Measurements from ENCODE around the gene TMSB4Y. TPM values are rescaled to one million over a fixed set of nuclear protein-coding genes. Genes with fewer than 3 reads are reported as not detected.

Gene TMSB4Y
- not detected for total RNA-seq
- long read RNA-seq = 0 reads

DNA sequence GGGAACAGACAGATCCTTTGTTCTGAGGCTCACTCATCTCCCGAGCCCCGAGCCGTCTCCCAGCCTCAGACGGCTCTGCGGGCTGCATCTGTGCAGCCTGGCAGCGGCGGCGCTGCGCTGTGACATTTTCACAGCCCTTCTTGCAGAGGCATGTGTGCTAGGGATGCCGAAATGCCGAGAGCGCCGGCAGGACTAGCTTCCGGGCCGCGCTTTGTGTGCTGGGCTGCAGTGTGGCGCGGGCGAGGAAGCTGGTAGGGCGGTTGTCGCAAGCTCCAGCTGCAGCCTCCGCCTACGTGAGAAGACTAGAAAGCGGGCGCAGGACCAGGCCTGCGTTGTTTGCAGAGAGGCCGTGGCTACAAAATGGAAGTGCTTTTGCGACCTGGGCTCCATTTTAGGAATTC lies at the start of gene TMSB4Y:
Gene TMSB4Y (plus strand): TSS at position 332 of the 401 bp plus-strand sequence.
- no peak for DNase-seq (ENCODE audit: low spot score)

DNA sequence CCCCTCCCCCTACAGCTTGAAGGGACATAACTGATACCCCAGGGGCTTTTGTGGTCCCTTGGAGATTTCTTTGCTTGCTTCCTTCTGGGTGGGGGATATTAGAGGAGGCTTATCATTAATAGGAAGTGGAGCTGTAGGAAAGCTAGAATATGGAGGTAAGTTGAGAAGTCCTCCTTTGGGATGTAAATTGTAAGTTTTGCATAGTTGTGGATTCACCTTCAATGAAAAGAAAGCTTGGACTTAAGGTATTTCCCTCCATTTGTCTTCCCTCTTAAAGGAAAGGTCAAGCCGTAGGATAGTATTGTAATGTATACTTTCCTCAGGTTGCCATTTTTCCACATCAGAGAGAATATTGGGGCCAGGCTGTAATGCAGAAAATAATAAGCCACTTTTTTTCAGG lies 39.5 kb upstream of the TMSB4Y start:
- DNase-seq (ENCODE audit: low spot score) = no peak

DNA sequence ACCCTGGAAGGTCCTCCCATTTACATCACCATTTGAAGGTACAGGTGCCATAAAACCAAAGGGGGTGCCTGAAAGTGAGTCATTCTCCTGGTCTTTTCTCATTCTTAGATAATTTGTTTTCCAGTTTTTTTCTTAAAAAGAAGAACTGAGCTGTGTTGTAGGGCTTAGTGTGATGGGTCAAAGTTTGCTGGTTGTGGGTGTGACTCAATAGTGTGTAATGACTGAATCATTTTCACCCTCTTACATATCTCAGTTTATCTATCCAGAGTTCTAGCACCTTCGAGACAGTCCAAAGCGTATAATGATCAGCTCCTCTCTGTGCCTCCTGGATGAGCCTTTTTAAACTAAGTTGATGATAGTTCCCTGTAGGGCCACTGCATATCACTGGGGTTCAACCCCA lies 32.6 kb upstream of the TMSB4Y start:
- no peak for DNase-seq (ENCODE audit: low spot score)

DNA sequence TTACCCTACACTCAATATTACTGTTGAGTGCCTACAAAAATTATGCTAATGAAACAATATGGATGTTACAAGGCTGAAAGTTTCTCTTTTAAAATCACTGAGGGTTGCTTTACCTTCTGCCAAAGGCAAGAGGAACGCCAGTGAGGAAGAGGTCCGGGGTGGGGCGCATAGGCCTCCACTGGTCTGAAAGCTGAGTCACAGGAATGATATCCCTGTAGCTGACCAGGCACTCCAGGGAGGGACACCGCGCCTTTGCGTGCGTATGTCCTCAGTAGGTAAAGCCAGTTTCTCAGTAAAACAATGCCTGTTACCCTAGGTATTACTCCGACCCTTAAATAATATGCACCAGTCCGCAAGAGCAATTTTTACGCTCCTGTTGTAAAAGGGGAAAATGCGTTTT lies 1.4 kb upstream of the TMSB4Y start:
- DNase-seq (ENCODE audit: low spot score) = no peak

DNA sequence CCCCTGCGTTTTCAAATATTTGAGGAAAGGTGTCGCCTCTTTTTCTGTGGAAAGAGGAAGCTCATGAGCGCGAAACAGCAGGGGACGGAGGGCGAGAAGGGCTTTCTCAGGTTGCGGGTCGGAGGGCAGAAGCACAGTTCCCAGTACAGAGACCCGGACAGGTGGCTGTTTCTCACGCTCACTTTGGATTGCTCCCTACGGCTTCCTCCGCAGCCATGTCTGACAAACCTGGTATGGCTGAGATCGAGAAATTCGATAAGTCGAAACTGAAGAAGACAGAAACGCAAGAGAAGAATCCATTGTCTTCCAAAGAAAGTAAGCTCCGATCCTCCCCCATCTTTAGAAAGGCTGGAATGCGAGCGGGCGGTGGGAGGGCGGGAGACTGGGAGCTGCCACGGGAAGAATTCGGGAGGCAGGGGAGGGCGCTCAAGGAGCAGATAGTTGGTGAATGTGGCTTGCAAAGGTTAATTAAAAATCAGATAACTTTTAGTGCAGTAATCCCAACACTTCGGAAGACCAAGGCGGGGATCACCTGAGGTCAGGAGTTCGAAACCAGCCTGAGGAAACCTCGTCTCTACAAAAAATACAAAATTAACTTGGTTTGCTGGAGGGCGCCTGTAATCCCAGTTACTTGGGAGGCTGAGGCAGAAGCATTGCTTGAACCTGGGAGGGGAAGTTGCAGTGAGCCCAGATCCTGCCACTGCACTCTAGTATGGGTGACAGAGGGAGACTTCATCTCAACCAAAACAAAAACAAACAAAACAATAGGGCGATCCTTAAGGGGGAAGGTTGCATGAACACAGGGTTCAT lies 627 bp downstream of the TMSB4Y start:
- no peak for DNase-seq (ENCODE audit: low spot score)

DNA sequence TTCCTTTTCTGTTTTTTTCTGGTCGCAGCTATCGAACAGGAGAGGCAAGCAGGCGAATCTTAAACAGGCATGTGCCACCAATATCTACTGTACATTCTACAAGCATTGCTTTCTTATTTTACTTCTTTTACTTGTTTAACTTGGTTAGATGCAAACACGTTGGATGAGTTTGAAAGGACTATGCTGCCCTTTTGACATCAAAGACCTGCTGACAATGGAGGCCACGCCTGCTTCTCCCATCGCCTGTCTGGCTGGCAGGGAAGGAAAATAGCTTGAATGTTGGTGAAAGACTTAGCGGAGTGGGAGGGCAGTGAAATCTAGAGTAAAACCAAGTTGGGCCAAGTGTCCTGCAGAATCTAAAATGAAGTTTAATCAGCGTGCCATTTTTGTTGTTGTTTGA lies 1.5 kb downstream of the TMSB4Y start:
- DNase-seq (ENCODE audit: low spot score) = no peak

DNA sequence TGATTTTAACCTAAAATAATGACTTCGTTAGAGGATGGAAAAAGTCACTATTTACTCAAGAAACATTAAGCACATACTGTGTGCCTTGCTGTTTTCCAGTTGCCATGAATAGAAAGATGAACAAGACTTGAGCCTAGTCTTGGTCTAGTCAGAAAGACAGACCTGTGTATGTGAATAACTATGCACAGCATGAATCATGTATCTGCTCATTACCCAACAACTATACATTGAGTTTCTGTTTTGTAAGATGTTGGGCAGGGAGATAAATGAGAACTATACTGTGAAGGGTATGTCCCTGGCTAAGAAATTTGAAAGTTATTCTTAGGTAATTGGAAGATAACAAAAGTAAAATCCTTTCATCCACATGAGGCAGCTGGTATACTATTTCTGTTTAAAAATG lies 4.3 kb downstream of the TMSB4Y start:
- no peak for DNase-seq (ENCODE audit: low spot score)

DNA sequence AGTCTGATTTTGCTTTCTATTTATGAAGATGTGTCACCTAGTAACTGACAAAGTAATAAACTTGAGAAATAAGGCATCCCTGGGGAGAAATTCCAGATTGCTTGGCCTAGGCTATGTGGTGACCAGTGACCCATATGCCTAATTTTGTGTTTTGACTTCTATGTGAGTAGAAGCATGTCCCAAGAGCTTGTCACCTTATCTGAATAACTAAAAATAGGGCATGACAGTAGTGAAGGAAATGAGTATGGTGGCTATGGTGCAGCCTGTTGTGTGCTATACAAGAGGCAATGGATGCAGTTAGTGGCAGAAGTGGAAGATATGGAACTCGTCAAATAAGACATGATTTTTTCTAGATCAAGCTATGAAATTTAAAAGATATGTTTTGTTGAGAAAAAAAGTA lies 15.3 kb downstream of the TMSB4Y start:
- DNase-seq (ENCODE audit: low spot score) = no peak

DNA sequence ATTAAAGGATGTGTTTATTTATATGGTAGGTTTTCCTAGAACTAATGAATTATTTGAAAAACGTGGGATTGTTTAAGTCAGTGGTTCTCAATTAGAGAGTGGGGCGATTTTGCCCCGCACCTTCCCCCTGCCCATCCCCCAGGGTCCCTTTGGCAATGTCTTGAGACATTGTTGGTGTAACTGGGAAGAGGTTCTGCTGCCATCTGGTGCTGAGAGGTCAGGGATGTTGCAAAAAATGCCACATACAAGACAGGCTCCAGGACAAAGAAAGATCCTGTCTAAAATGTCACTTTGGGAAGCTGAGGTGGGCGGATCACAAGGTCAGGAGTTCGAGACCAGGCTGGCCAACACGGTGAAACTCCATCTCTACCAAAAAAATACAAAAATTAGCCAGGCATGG lies 25.8 kb downstream of the TMSB4Y start:
- DNase-seq (ENCODE audit: low spot score) = no peak

DNA sequence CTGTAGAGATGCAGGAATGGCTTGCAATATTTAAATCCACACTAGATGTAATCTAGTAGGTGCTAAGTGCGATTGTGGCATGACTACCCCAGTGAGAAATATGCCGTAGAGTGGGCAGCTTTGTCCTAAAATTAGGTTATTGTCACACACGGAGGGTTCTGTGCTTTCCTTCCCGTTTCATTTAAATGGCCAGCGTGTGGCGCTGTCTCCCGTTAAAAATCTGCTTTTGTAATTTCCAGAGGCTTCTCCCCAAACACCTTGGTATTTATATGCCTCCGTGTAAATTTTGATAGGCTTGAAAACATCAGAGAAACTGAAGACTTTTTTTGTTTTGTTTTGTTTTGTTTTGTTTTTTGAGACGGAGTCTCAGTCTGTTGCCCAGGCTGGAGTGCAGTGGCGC lies 34.9 kb downstream of the TMSB4Y start:
- no peak for DNase-seq (ENCODE audit: low spot score)

DNA sequence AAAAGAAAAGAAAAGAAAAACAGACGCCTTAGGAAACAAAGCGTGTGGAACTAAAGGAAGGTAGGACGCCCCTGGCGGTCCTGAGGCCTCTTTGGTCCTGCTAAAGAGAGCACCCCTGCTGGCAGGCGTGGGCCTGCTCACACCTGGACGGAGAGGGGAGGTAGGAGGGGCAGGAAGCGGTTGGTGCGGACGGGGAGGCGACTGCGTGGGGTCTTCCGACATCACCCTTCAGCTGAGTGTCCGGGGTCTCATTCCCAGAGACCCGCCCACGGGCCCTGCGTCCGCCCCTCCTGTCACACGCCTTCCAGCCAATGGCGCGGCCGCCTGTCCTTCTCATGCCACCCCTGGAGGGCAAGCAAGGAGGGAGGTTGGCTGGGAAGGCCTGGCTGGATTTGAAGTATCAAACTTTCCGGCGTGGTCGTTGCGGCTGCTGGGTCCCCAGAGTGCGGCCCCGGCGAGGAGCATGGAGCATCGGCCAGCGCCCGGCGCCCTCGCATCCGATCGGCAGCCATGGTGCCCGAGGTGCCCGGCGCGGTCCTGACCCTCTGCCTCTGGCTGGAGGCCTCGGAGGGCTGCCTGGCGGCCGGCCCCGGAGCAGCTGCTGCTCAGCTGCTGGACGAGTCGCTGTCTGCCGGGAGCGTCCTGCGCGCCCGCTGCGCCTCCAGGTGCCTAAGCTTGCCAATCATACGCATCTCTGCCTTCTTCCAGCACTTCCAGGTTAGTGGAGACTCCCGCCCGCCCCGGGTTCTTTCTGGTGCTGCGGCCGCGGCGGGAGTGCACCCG lies 47.8 kb downstream of the TMSB4Y start:
- DNase-seq (ENCODE audit: low spot score) = no peak

DNA sequence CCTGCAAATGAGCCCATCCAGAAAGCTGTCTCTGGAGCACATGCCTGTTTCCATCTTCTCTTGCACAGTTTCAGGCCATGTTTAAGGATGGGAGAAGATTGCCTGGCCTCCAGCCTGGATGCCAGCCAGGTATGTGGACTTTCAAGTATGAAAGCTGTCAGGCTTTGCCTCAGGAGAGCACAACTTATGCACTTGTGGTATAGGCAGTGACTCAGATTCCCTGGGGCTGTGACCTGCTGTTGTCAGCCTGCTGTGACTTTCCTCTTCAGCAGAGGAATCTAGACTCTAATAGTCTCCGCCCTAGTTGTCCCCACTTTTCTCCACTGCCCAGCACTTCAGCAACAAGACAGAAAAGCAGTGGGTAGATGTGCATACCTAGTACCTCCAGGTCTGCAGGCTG lies 51.0 kb downstream of the TMSB4Y start:
- DNase-seq (ENCODE audit: low spot score) = no peak

Other genes with a start within 250 kb of the TMSB4Y start
- gene UTY, start 223.9 kb upstream of the TMSB4Y start, total RNA-seq = not detected